ENCODE data around the gene MMP12.
A peak's percentile ranks its signal among the peaks of the same experiment; 100 is the strongest.

The MMP12 gene

DNA sequence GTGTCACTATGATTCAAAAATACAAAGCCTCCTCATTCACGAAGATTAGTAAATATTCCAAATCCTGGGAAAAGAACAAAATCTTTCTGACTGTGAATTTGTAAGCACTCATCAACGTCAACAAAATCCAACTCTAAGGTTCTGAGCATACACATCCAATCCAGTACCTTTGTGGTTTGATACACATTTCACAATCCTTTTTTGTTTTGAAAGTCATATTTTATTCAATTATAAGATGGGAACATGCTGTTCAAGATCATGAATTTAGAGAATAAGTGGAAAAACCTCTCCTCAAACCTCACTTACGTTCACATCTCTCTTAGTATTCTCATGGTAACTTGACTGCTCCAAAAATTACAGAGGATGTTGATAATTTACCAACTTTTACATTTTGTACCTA lies 21.7 kb downstream of the MMP12 start:
- H3K27ac ChIP-seq: no peak overlapping the region
- POLR2A ChIA-PET (ENCODE audit: low non-redundant PET): no interaction called here
- no peak for DNase-seq (ENCODE audit: low spot score)
- no peak for TF ChIP-seq CTCF (conservative IDR thresholded peaks at IDR 0.05; ENCODE audit: low read depth)
- CTCF ChIA-PET: no interaction called here

- no peak for TF ChIP-seq CTCF (conservative IDR thresholded peaks at IDR 0.05; ENCODE audit: low read depth)
- no peak overlapping the region for H3K27ac ChIP-seq
- POLR2A ChIA-PET (ENCODE audit: low non-redundant PET): no interaction called here
- peak; percentile 67 for DNase-seq (ENCODE audit: low spot score)
- CTCF ChIA-PET: interaction anchor here (0.5 to 0.6 kb wide), 2 partner anchors 41 to 63 kb away, joined by 3 read pairs; no protein-coding TSS in a partner anchor
Measured at GRCh38 chr11:102850973-102851745, 23.6 kb downstream of the MMP12 start.

- TF ChIP-seq CTCF (conservative IDR thresholded peaks at IDR 0.05; ENCODE audit: low read depth): no peak
- no peak overlapping the region for H3K27ac ChIP-seq
- ChIA-PET POLR2A (ENCODE audit: low non-redundant PET) (no interaction called here), CTCF (no interaction called here)
- peak; percentile 76 for DNase-seq (ENCODE audit: low spot score)
Measured at GRCh38 chr11:102849311-102849710, 25.5 kb downstream of the MMP12 start.

- ChIA-PET POLR2A (ENCODE audit: low non-redundant PET) (no interaction called here), CTCF (interaction anchor here (0.7 kb wide), 2 partner anchors 10 to 107 kb away, joined by 3 to 4 read pairs; no protein-coding TSS in a partner anchor)
- H3K27ac ChIP-seq: no peak overlapping the region
- TF ChIP-seq CTCF (conservative IDR thresholded peaks at IDR 0.05; ENCODE audit: low read depth): no peak
- peak; percentile 53 for DNase-seq (ENCODE audit: low spot score)
Measured at GRCh38 chr11:102846292-102846691, 28.5 kb downstream of the MMP12 start.

GRCh38 chr11:102843489-102843888 lies 31.3 kb downstream of the MMP12 start, which contains the start of gene MMP3:
MMP3 (minus strand) TSS chr11:102843609; CDS start chr11:102843546, 63 bp downstream.
- ChIA-PET POLR2A (ENCODE audit: low non-redundant PET) (no interaction called here), CTCF (interaction anchor here (1.1 kb wide), 1 partner anchor 35 kb away, joined by 3 read pairs; no protein-coding TSS in a partner anchor)
- TF ChIP-seq CTCF (conservative IDR thresholded peaks at IDR 0.05; ENCODE audit: low read depth): no peak
- H3K27ac ChIP-seq: peak within 1 kb of the TSS; percentile 69
- no peak for DNase-seq (ENCODE audit: low spot score)

DNA sequence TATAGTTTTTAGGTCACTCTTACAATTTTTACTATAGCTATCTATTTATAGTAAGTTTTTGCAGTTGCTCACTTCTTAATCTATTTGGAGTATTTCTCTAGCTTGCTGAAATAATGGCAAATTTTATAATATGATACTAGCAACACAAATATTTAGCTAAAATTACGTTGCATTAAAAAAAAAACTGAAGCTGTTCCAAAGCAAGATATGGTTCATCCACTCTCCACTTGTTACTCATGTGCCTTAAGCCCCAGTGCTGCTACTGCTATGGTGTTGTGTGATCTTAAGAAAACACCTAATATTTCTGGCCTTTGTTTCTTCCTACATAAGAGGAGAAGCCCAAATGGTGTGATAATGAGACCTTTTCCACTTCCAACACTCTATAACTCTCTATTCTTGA lies 31.9 kb downstream of the MMP12 start:
- CTCF ChIA-PET: interaction anchor here (1.1 kb wide), 1 partner anchor 36 kb away, joined by 3 read pairs; no protein-coding TSS in a partner anchor
- no peak for DNase-seq (ENCODE audit: low spot score)
- TF ChIP-seq CTCF (conservative IDR thresholded peaks at IDR 0.05; ENCODE audit: low read depth): no peak
- peak overlapping the region; percentile 69; the same call in 1 of the 2 replicates for H3K27ac ChIP-seq
- POLR2A ChIA-PET (ENCODE audit: low non-redundant PET): no interaction called here

Data from RWPE1 (cell line).